ENCODE data around the gene SLC35F4.

DNA sequence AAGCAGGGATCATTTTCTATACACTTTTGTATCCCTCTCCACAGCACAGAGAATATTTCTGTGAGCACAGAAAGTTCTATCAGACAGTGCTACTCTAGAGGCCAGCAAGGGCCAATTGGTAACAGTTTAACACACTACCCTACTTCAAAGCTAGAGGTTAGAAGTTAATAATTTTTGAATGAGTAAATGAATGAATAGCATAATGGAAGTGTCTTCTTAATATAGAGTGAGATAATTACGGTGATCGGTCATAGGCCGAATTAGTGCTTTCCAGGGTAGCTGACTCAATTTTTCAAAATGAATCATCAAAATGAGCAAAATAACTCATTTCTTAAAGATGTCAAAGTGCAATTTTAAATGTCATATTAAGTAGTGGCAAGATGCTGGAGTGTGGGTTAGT lies 305.2 kb downstream of the SLC35F4 start:
- TF ChIP-seq POLR2A (IDR thresholded peaks at IDR 0.05) = no peak
- no peak for TF ChIP-seq CTCF (IDR thresholded peaks at IDR 0.05)
- TF ChIP-seq EP300 (IDR thresholded peaks at IDR 0.05) = no peak
